Measurements from ENCODE around the gene PRKN. TPM values are rescaled to one million over a fixed set of nuclear protein-coding genes. Genes with fewer than 3 reads are reported as not detected.
"Not testable (repeated sequence)": the region's sequence is repeated elsewhere in the genome, so short reads cannot be mapped to it uniquely, and the experiment has no call there.

Gene PRKN
- total RNA-seq, 1 donor from 2014 or later = 4.9 TPM

GRCh38 chr6:162541019-162541601 lies 186.5 kb downstream of the PRKN start:
- intact Hi-C loops (cut with DNase I) = no loop called here
- H3K27ac ChIP-seq = no peak overlapping the region
- TF ChIP-seq POLR2AphosphoS5 (IDR thresholded peaks at IDR 0.05; ENCODE audit: insufficient read depth in 1 of 2, low read depth in 1 of 2) (no peak), CTCF (IDR thresholded peaks at IDR 0.05) (no peak), POLR2A (IDR thresholded peaks at IDR 0.05) (no peak)
- no peaks in the 10 kb centered on the region for H3K9me3 ChIP-seq
- H3K4me3 ChIP-seq = no peak overlapping the region
- no peaks in the 10 kb centered on the region for H3K4me1 ChIP-seq
- H3K27me3 ChIP-seq = no peaks in the 10 kb centered on the region
- H3K36me3 ChIP-seq = no peaks in the 10 kb centered on the region
- no peak for DNase-seq (ENCODE audit: extremely low spot score in 2 of 2)

- intact Hi-C loops (cut with DNase I) = no loop called here
- DNase-seq (ENCODE audit: extremely low spot score in 2 of 2) = no peak
- Histone ChIP-seq H3K4me3 (no peak overlapping the region), H3K27me3 (no peaks in the 10 kb centered on the region), H3K27ac (no peak overlapping the region), H3K9me3 (no peaks in the 10 kb centered on the region), H3K36me3 (no peaks in the 10 kb centered on the region), H3K4me1 (no peaks in the 10 kb centered on the region)
- no peak for TF ChIP-seq POLR2AphosphoS5 (IDR thresholded peaks at IDR 0.05; ENCODE audit: insufficient read depth in 1 of 2, low read depth in 1 of 2)
- TF ChIP-seq CTCF (IDR thresholded peaks at IDR 0.05) = no peak
- no peak for TF ChIP-seq POLR2A (IDR thresholded peaks at IDR 0.05)
These were observed 188.2 kb downstream of the PRKN start for GRCh38 chr6:162539321-162539720.

GRCh38 chr6:162538643-162539064 lies 188.9 kb downstream of the PRKN start:
- TF ChIP-seq POLR2AphosphoS5 (IDR thresholded peaks at IDR 0.05; ENCODE audit: insufficient read depth in 1 of 2, low read depth in 1 of 2) (no peak), CTCF (IDR thresholded peaks at IDR 0.05) (no peak), POLR2A (IDR thresholded peaks at IDR 0.05) (no peak)
- no peaks in the 10 kb centered on the region for H3K4me1 ChIP-seq
- intact Hi-C loops (cut with DNase I) = no loop called here

GRCh38 chr6:162533009-162533400 lies 194.6 kb downstream of the PRKN start:
- Histone ChIP-seq H3K36me3 (no peaks in the 10 kb centered on the region), H3K4me1 (no peaks in the 10 kb centered on the region), H3K27ac (no peak overlapping the region), H3K27me3 (no peaks in the 10 kb centered on the region), H3K9me3 (no peaks in the 10 kb centered on the region), H3K4me3 (no peak overlapping the region)
- TF ChIP-seq CTCF (IDR thresholded peaks at IDR 0.05) (no peak), POLR2A (IDR thresholded peaks at IDR 0.05) (no peak), POLR2AphosphoS5 (IDR thresholded peaks at IDR 0.05; ENCODE audit: insufficient read depth in 1 of 2, low read depth in 1 of 2) (no peak)
- intact Hi-C loops (cut with DNase I) = no loop called here
- no peak for DNase-seq (ENCODE audit: extremely low spot score in 2 of 2)

More at GRCh38 chr6:162538643-162539064, 188.9 kb downstream of the PRKN start:
- DNase-seq (ENCODE audit: extremely low spot score in 2 of 2) = no peak
- Histone ChIP-seq H3K4me3 (no peak overlapping the region), H3K27me3 (no peaks in the 10 kb centered on the region), H3K27ac (no peak overlapping the region), H3K36me3 (no peaks in the 10 kb centered on the region), H3K9me3 (no peaks in the 10 kb centered on the region)

- Histone ChIP-seq H3K4me1 (no peaks in the 10 kb centered on the region), H3K36me3 (no peaks in the 10 kb centered on the region), H3K9me3 (no peaks in the 10 kb centered on the region), H3K27ac (no peak overlapping the region), H3K27me3 (no peaks in the 10 kb centered on the region), H3K4me3 (no peak overlapping the region)
- intact Hi-C loops (cut with DNase I) = no loop called here
- TF ChIP-seq POLR2AphosphoS5 (IDR thresholded peaks at IDR 0.05; ENCODE audit: insufficient read depth in 1 of 2, low read depth in 1 of 2) = no peak
- no peak for DNase-seq (ENCODE audit: extremely low spot score in 2 of 2)
These were observed 195.1 kb downstream of the PRKN start for GRCh38 chr6:162532283-162533008.

GRCh38 chr6:162531391-162531790 lies 196.2 kb downstream of the PRKN start:
- H3K9me3 ChIP-seq; H3K27ac ChIP-seq; H3K4me1 ChIP-seq; DNase-seq (ENCODE audit: extremely low spot score in 2 of 2); H3K36me3 ChIP-seq; H3K27me3 ChIP-seq; intact Hi-C loops (cut with DNase I); H3K4me3 ChIP-seq: not testable (repeated sequence)
